Measurements from ENCODE around the gene ABCA3. TPM values are rescaled to one million over a fixed set of nuclear protein-coding genes. Genes with fewer than 3 reads are reported as not detected.
"Not testable (repeated sequence)": the region's sequence is repeated elsewhere in the genome, so short reads cannot be mapped to it uniquely, and the experiment has no call there.

The ABCA3 gene
- total and polyA plus RNA-seq, 2 donors (not counting 1 experiment from before 2014, with no cell fraction given), result 3.1 to 5.1 TPM

GRCh38 chr16:2263026-2263425 is 77.5 kb downstream of the ABCA3 start:
- peaks cover 8 to 59% of the 10 kb centered on the region in 2 experiments for H3K36me3 ChIP-seq (replicated peaks in 1 of 2; ENCODE audit: control extremely low read depth in 1 of 2, control insufficient read depth in 1 of 2, extremely low read depth in 1 of 2, insufficient read depth in 2 of 2, low read length in 1 of 2)
- peaks cover 63% of the 10 kb centered on the region for H4K20me1 ChIP-seq (ENCODE audit: control insufficient read depth, insufficient read depth, low read length, poor library complexity, severe bottlenecking)
- intact Hi-C loops (cut with micrococcal nuclease); H3K27ac Mint-ChIP-seq; H3K9ac ChIP-seq (ENCODE audit: low read length); H3K9me3 ChIP-seq (ENCODE audit: control extremely low read depth in 1 of 3, control insufficient read depth in 2 of 3, insufficient read depth in 1 of 3, low read length in 2 of 3); H2AFZ ChIP-seq (ENCODE audit: insufficient read depth, low read depth, low read length, poor library complexity, severe bottlenecking); DNase-seq; H3K27ac ChIP-seq (ENCODE audit: low read length in 2 of 2); H3K4me2 ChIP-seq (replicated peaks; ENCODE audit: low read depth, low read length, poor library complexity, severe bottlenecking); H3K27me3 Mint-ChIP-seq; H3K27me3 ChIP-seq (replicated peaks in 1 of 4; ENCODE audit: control extremely low read depth in 1 of 4, control insufficient read depth in 3 of 4, insufficient read depth in 4 of 4, low read length in 3 of 4); ATAC-seq (ENCODE audit: low read depth); POLR2A ChIA-PET; H3K4me3 ChIP-seq (ENCODE audit: control extremely low read depth in 1 of 5, extremely low read depth in 1 of 5, insufficient read depth in 1 of 5, low read depth in 2 of 5, low read length in 4 of 5); H3K4me3 Mint-ChIP-seq; H3K9me3 Mint-ChIP-seq (ENCODE audit: insufficient read depth): not testable (repeated sequence)
- WGBS (ENCODE audit: insufficient coverage), result 99% methylated on average over 13 of the region's 14 CpGs
- H3K4me1 ChIP-seq (ENCODE audit: control insufficient read depth in 2 of 2, insufficient read depth in 2 of 2, low read length in 2 of 2), result peaks cover 9 to 17% of the 10 kb centered on the region in 2 donors
- peaks cover 32% of the 10 kb centered on the region for H3K4me1 Mint-ChIP-seq
- CTCF ChIA-PET, result interaction anchor here (0.9 to 1.1 kb wide), 2 partner anchors 10 to 11 kb away, joined by 3 read pairs; partner anchors contain the start of gene ECI1
- H3K79me2 ChIP-seq (ENCODE audit: control insufficient read depth, insufficient read depth, low read length), result peaks cover 47% of the 10 kb centered on the region

- Histone ChIP-seq H3K9me3 (ENCODE audit: control extremely low read depth in 1 of 3, control insufficient read depth in 2 of 3, insufficient read depth in 1 of 3, low read length in 2 of 3) (no peaks in the 10 kb centered on the region), H2AFZ (ENCODE audit: insufficient read depth, low read depth, low read length, poor library complexity, severe bottlenecking) (no peak overlapping the region), H3K36me3 (replicated peaks in 1 of 2; ENCODE audit: control extremely low read depth in 1 of 2, control insufficient read depth in 1 of 2, extremely low read depth in 1 of 2, insufficient read depth in 2 of 2, low read length in 1 of 2) (peaks cover 8 to 82% of the 10 kb centered on the region in 2 experiments), H3K27ac (ENCODE audit: low read length in 2 of 2) (no peak overlapping the region), H3K9ac (ENCODE audit: low read length) (no peak overlapping the region), H3K27me3 (replicated peaks in 1 of 4; ENCODE audit: control extremely low read depth in 1 of 4, control insufficient read depth in 3 of 4, insufficient read depth in 4 of 4, low read length in 3 of 4) (no peaks in the 10 kb centered on the region), H3K4me3 (ENCODE audit: control extremely low read depth in 1 of 5, extremely low read depth in 1 of 5, insufficient read depth in 1 of 5, low read depth in 2 of 5, low read length in 4 of 5) (no peak overlapping the region), H3K4me2 (replicated peaks; ENCODE audit: low read depth, low read length, poor library complexity, severe bottlenecking) (no peak overlapping the region), H3K79me2 (ENCODE audit: control insufficient read depth, insufficient read depth, low read length) (peaks cover 33% of the 10 kb centered on the region), H4K20me1 (ENCODE audit: control insufficient read depth, insufficient read depth, low read length, poor library complexity, severe bottlenecking) (peaks cover 61% of the 10 kb centered on the region), H3K4me1 (ENCODE audit: control insufficient read depth in 2 of 2, insufficient read depth in 2 of 2, low read length in 2 of 2) (peaks cover 0 to 3% of the 10 kb centered on the region in 2 donors)
- H3K4me1 Mint-ChIP-seq, result peaks cover 11% of the 10 kb centered on the region
- ChIA-PET POLR2A (no interaction called here), CTCF (interaction anchor here (1.1 to 2.1 kb wide), 2 partner anchors 10 to 241 kb away, joined by 3 to 9 read pairs; no protein-coding TSS in a partner anchor)
- H3K27me3 Mint-ChIP-seq, result no peaks in the 10 kb centered on the region
- no peak for ATAC-seq (ENCODE audit: low read depth)
- H3K9me3 Mint-ChIP-seq (ENCODE audit: insufficient read depth), result no peaks in the 10 kb centered on the region
- DNase-seq, result no peak
- no peak overlapping the region for H3K27ac Mint-ChIP-seq
- 100% methylated on average over 4 of the region's 8 CpGs for WGBS (ENCODE audit: insufficient coverage)
- H3K4me3 Mint-ChIP-seq, result no peak overlapping the region
- no peak for TF ChIP-seq EZH2 (IDR thresholded peaks at IDR 0.05; ENCODE audit: borderline replicate concordance, insufficient read depth, low read depth, low read length, poor library complexity, severe bottlenecking)
- no peak for TF ChIP-seq CTCF (IDR thresholded peaks at IDR 0.05)
- intact Hi-C loops (cut with micrococcal nuclease), result no loop called here
Observed at GRCh38 chr16:2260250-2260649, 80.3 kb downstream of the ABCA3 start.

GRCh38 chr16:2258530-2258929 is 82.0 kb downstream of the ABCA3 start:
- H3K4me2 ChIP-seq (replicated peaks; ENCODE audit: low read depth, low read length, poor library complexity, severe bottlenecking); ATAC-seq (ENCODE audit: low read depth); H3K27me3 ChIP-seq (replicated peaks in 1 of 4; ENCODE audit: control extremely low read depth in 1 of 4, control insufficient read depth in 3 of 4, insufficient read depth in 4 of 4, low read length in 3 of 4); H3K27me3 Mint-ChIP-seq; H3K9me3 Mint-ChIP-seq (ENCODE audit: insufficient read depth); H3K27ac Mint-ChIP-seq; H3K9ac ChIP-seq (ENCODE audit: low read length); H3K4me1 ChIP-seq (ENCODE audit: control insufficient read depth in 2 of 2, insufficient read depth in 2 of 2, low read length in 2 of 2); H2AFZ ChIP-seq (ENCODE audit: insufficient read depth, low read depth, low read length, poor library complexity, severe bottlenecking); H3K4me3 ChIP-seq (ENCODE audit: control extremely low read depth in 1 of 5, extremely low read depth in 1 of 5, insufficient read depth in 1 of 5, low read depth in 2 of 5, low read length in 4 of 5); H3K9me3 ChIP-seq (ENCODE audit: control extremely low read depth in 1 of 3, control insufficient read depth in 2 of 3, insufficient read depth in 1 of 3, low read length in 2 of 3); H3K27ac ChIP-seq (ENCODE audit: low read length in 2 of 2); H3K4me1 Mint-ChIP-seq; H3K4me3 Mint-ChIP-seq; DNase-seq: not testable (repeated sequence)
- POLR2A ChIA-PET, result interaction anchor here (0.6 kb wide), 1 partner anchor 34 kb away, joined by 6 read pairs; no protein-coding TSS in a partner anchor
- peaks cover 45% of the 10 kb centered on the region for H4K20me1 ChIP-seq (ENCODE audit: control insufficient read depth, insufficient read depth, low read length, poor library complexity, severe bottlenecking)
- CTCF ChIA-PET, result interaction anchor here (1.4 to 2.1 kb wide), 2 partner anchors 8 to 249 kb away, joined by 4 to 9 read pairs; no protein-coding TSS in a partner anchor
- 98% methylated on average over 5 of the region's 7 CpGs for WGBS (ENCODE audit: insufficient coverage)
- peaks cover 15% of the 10 kb centered on the region for H3K79me2 ChIP-seq (ENCODE audit: control insufficient read depth, insufficient read depth, low read length)
- H3K36me3 ChIP-seq (replicated peaks in 1 of 2; ENCODE audit: control extremely low read depth in 1 of 2, control insufficient read depth in 1 of 2, extremely low read depth in 1 of 2, insufficient read depth in 2 of 2, low read length in 1 of 2), result peaks cover 8 to 75% of the 10 kb centered on the region in 2 experiments
- intact Hi-C loops (cut with micrococcal nuclease), result loop anchor here (10.0 kb wide), 1 partner anchor 234 kb away; the partner anchor contains the start of gene NHERF2

All from B cell (primary cell).